Transverse colon (tissue), 4 donors: ENCODE data around the gene KATNB1. TPM values are rescaled to one million over a fixed set of nuclear protein-coding genes. Genes with fewer than 3 reads are reported as not detected.

Source experiments
- DNase-seq: peaks from one replicate; pipeline ENCODE4 v3.0.0-alpha.2; 2019
- H3K27ac ChIP-seq, 4 donors: fragments of 200-600 bp; sonication (generic); 2 replicates each; pipeline ENCODE4 v1.5.1; 2016 to 2018; ENCODE audit warnings: inconsistent platforms in 4 of 4
- H3K27me3 ChIP-seq: fragments of 200-600 bp; sonication (generic); 2 replicates; pipeline ENCODE4 v1.5.1; 2017; ENCODE audit warnings: inconsistent platforms
- H3K36me3 ChIP-seq, 4 donors: fragments of 200-600 bp; sonication (generic); 2 replicates each; pipeline ENCODE4 v1.5.1; 2017 to 2019; ENCODE audit warnings: inconsistent platforms in 4 of 4
- H3K4me1 ChIP-seq, 4 donors: fragments of 200-600 bp; sonication (generic); 2 replicates each; pipeline ENCODE4 v1.5.1; 2017 to 2020; ENCODE audit warnings: inconsistent platforms in 4 of 4
- H3K4me3 ChIP-seq, 4 donors: fragments of 200-600 bp; sonication (generic); 1 replicate in 1 of 4; 2 replicates in 3 of 4; pipeline versions ENCODE4 v1.5.1 to v1.6.1; 2017 to 2019; ENCODE audit warnings: inconsistent platforms in 4 of 4
- H3K9me3 ChIP-seq, 2 donors: fragments of 200-600 bp; sonication (generic); 2 replicates each; pipeline ENCODE4 v1.5.1; 2017 to 2019; ENCODE audit warnings: inconsistent platforms in 2 of 2
- EP300 ChIP-seq: sonication (generic); formaldehyde crosslinking; IDR thresholded peaks from one replicate; pipeline ENCODE4 v1.6.1; 2017; ENCODE audit warnings: antibody characterized with exemption, low read depth
- POLR2A ChIP-seq: fragments of 450-650 bp; IDR thresholded peaks from one replicate; pipeline ENCODE4 v1.6.1; 2016; ENCODE audit warnings: antibody characterized with exemption, mild to moderate bottlenecking, moderate library complexity
- POLR2AphosphoS5 ChIP-seq, 3 donors: sonication (generic); formaldehyde crosslinking; IDR thresholded peaks; one replicate each; pipeline ENCODE4 v1.6.1; 2016; ENCODE audit warnings: antibody characterized with exemption in 3 of 3
- WGBS, 2 donors: methylation state at CpG; one replicate each; pipeline ENCODE4 v1.1.5; 2018; ENCODE audit warnings: low coverage in 1 of 2; 5-methylcytosine and 5-hydroxymethylcytosine counted together
- in situ Hi-C, 4 donors: fragments of 200-750 bp; cut with MboI; loops; one replicate each; pipeline versions ENCODE4 v1.15.0 to v1.15.1; 2017; ENCODE audit warnings: low sequenced_read_pairs in 3 of 4, low pct_ligation_motif_present in 1 of 4, low pct_unique_long_range_greater_than_20kb in 1 of 4
- intact Hi-C: fragments of 100-400 bp; cut with DNase I; formaldehyde crosslinking; loops from one replicate; pipeline ENCODE4 v1.15.1; 2023; ENCODE audit warnings: low total_unique reads
- total RNA-seq, 4 donors: library from RNA; depleted of rRNA; stranded (reverse); fragments of >200 nt; gene quantifications; one replicate each; pipeline ENCODE4 v1.1.0, GENCODE V29; 2016
- TF ChIP-seq, protein P1 (sequence below), 5 experiments: fragments of 200-600 bp in 3 of 5; fragments of 450-650 bp in 2 of 5; sonication (generic) in 3 of 5; IDR thresholded peaks; 1 replicate in 2 of 5; 2 replicates in 3 of 5; pipeline ENCODE4 v1.5.1; 2016 to 2017; ENCODE audit warnings: antibody characterized with exemption in 5 of 5, inconsistent platforms in 3 of 5, mild to moderate bottlenecking in 2 of 5, moderate library complexity in 1 of 5

KATNB1 gene
- total RNA-seq, 4 donors from 2014 or later, result 11.3 to 28.4 (median 22.3) TPM

DNA sequence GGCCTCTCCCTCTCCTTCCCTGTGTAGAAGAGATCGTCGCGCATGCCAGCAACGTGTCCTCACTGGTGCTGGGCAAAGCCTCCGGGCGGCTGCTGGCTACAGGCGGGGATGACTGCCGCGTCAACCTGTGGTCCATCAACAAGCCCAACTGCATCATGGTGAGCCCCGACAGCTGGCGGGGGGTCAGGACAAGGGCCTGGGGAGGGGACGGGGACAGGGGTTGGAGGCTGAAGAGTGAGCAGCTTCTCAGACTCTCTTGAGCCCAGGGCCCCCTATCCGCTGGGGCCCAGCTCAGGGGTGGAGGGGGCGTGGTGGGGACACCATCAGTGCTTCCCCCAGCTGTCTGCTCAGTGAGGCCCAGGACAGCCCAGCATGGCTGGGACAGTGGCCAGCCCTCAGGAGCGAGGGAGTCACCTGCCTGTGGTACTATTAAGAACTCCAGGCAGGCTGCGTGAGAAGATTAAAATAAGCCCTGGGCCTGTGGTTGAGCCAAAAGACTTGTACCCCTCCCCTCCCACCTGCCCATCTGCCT is 6.2 kb downstream of the KATNB1 start:
- Histone ChIP-seq H3K4me1 (peaks cover 4 to 6% (median 5%) of the 10 kb centered on the region in 4 donors), H3K36me3 (no peaks in the 10 kb centered on the region), H3K9me3 (no peaks in the 10 kb centered on the region), H3K27ac (no peak overlapping the region), H3K4me3 (no peak overlapping the region), H3K27me3 (no peaks in the 10 kb centered on the region)
- 83% methylated on average over 16 of the region's 16 CpGs; no CpG with 5 or more reads in 1 of the 2 donors for WGBS, 2 donors
- intact Hi-C loops, result loop anchor here (5.0 kb wide), 1 partner anchor 526 kb away; no protein-coding TSS in a partner anchor
- no peak for DNase-seq
- in situ Hi-C loops, result no loop called here
- TF ChIP-seq POLR2AphosphoS5 (IDR thresholded peaks at IDR 0.05) (no peak), POLR2A (no peak), EP300 (no peak)
- TF ChIP-seq, protein P1, sequence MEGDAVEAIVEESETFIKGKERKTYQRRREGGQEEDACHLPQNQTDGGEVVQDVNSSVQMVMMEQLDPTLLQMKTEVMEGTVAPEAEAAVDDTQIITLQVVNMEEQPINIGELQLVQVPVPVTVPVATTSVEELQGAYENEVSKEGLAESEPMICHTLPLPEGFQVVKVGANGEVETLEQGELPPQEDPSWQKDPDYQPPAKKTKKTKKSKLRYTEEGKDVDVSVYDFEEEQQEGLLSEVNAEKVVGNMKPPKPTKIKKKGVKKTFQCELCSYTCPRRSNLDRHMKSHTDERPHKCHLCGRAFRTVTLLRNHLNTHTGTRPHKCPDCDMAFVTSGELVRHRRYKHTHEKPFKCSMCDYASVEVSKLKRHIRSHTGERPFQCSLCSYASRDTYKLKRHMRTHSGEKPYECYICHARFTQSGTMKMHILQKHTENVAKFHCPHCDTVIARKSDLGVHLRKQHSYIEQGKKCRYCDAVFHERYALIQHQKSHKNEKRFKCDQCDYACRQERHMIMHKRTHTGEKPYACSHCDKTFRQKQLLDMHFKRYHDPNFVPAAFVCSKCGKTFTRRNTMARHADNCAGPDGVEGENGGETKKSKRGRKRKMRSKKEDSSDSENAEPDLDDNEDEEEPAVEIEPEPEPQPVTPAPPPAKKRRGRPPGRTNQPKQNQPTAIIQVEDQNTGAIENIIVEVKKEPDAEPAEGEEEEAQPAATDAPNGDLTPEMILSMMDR (IDR thresholded peaks at IDR 0.05), result no peak

GRCh38 chr16:57742543-57742942 is 7.0 kb downstream of the KATNB1 start:
- Histone ChIP-seq H3K4me3 (no peak overlapping the region), H3K36me3 (no peaks in the 10 kb centered on the region), H3K9me3 (no peaks in the 10 kb centered on the region), H3K27me3 (no peaks in the 10 kb centered on the region), H3K27ac (no peak overlapping the region), H3K4me1 (no peaks in the 10 kb centered on the region)
- no peak for DNase-seq
- TF ChIP-seq, protein P1 (IDR thresholded peaks at IDR 0.05), result no peak
- TF ChIP-seq POLR2A (no peak), POLR2AphosphoS5 (IDR thresholded peaks at IDR 0.05) (no peak), EP300 (no peak)
- WGBS, 2 donors, result 62 to 73% methylated on average over 2 to 4 of the region's 4 CpGs
- in situ Hi-C loops (no loop called here), intact Hi-C loops (loop anchor here (5.0 kb wide), 1 partner anchor 525 kb away; no protein-coding TSS in a partner anchor)

DNA sequence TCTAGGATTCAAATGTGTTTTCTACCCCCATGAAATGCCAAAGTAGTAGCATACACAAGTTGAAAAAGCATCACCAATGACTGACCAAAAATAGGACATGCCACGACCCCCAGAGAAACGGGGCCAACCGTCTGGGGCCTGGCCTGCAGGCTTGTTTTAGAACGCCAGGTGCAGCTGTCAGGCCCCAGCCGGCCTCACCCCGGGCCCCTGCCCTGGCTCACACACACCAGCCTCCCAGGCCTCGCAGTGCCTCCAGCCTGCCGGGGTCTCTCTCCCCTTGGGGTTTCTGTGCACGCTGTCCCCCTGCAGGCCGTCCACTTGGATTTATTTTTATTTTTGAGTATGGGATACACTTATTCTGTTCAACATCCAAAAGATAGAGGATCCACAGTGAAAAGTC is 7.9 kb downstream of the KATNB1 start:
- 61 to 82% methylated on average over 5 to 10 of the region's 10 CpGs for WGBS, 2 donors
- no peak overlapping the region for H3K27ac ChIP-seq
- no peaks in the 10 kb centered on the region for H3K36me3 ChIP-seq
- intact Hi-C loops (loop anchor here (5.0 kb wide), 1 partner anchor 524 kb away; no protein-coding TSS in a partner anchor), in situ Hi-C loops (no loop called here)
- no peak for DNase-seq
- TF ChIP-seq, protein P1 (IDR thresholded peaks at IDR 0.05), result no peak
- TF ChIP-seq EP300 (no peak), POLR2AphosphoS5 (IDR thresholded peaks at IDR 0.05) (no peak), POLR2A (no peak)
- H3K4me3 ChIP-seq, result no peak overlapping the region
- no peaks in the 10 kb centered on the region for H3K9me3 ChIP-seq
- no peaks in the 10 kb centered on the region for H3K27me3 ChIP-seq
- no peaks in the 10 kb centered on the region for H3K4me1 ChIP-seq

DNA sequence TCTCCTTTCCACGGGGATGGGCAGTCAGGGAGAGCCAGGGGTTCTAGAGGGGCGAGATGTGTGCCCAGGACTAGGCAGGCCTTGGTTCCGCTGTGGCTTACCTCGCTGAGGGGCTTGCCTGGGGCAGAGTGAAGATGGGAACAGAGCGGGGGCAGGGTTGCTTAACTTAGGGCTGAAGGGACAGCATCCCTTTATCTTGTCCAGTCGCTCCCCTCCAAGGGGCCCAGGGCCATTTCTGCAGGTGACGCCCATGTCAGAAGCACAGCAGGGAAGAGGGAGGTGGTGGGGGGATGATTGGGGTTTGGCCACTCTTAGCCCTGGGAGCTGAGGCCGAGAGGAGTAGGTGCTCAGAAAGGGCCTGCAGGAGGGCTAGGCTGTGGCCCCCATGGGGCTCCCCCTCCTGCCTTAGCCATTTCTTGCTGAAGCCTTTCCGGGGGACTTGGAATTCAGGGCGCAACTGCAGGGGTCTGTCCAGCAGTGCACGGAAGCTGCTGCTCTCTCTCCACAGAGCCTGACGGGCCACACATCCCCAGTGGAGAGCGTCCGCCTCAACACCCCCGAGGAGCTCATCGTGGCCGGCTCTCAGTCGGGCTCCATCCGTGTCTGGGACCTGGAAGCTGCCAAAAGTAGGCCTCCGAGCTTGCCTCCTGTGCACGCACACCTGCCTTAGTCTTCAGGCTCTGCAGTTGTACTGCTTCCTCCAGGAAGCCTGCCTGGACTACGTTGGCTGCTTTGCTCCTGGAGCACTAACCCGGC is 8.5 kb downstream of the KATNB1 start:
- in situ Hi-C loops (no loop called here), intact Hi-C loops (loop anchor here (5.0 kb wide), 1 partner anchor 523 kb away; no protein-coding TSS in a partner anchor)
- WGBS, 2 donors, result 90 to 100% methylated on average over 1 to 21 of the region's 23 CpGs

More for the DNA sequence above, 8.5 kb downstream of the KATNB1 start:
- no peaks in the 10 kb centered on the region for H3K27me3 ChIP-seq
- no peak overlapping the region for H3K4me3 ChIP-seq
- H3K4me1 ChIP-seq, result no peaks in the 10 kb centered on the region
- no peak for DNase-seq
- no peak overlapping the region for H3K27ac ChIP-seq
- no peaks in the 10 kb centered on the region for H3K36me3 ChIP-seq
- TF ChIP-seq EP300, result no peak
- TF ChIP-seq, protein P1 (IDR thresholded peaks at IDR 0.05), result no peak
- no peak for TF ChIP-seq POLR2AphosphoS5 (IDR thresholded peaks at IDR 0.05)
- no peak for TF ChIP-seq POLR2A
- no peaks in the 10 kb centered on the region for H3K9me3 ChIP-seq
